ENCODE results near the gene CTNNA2. TPM values are rescaled to one million over a fixed set of nuclear protein-coding genes. Genes with fewer than 3 reads are reported as not detected.

The CTNNA2 gene
- total and polyA plus RNA-seq, 2 of the 8 experiments (the other 6 are each of a cell fraction or from before 2014, with no cell fraction given) = 3.9 to 9.0 TPM

DNA sequence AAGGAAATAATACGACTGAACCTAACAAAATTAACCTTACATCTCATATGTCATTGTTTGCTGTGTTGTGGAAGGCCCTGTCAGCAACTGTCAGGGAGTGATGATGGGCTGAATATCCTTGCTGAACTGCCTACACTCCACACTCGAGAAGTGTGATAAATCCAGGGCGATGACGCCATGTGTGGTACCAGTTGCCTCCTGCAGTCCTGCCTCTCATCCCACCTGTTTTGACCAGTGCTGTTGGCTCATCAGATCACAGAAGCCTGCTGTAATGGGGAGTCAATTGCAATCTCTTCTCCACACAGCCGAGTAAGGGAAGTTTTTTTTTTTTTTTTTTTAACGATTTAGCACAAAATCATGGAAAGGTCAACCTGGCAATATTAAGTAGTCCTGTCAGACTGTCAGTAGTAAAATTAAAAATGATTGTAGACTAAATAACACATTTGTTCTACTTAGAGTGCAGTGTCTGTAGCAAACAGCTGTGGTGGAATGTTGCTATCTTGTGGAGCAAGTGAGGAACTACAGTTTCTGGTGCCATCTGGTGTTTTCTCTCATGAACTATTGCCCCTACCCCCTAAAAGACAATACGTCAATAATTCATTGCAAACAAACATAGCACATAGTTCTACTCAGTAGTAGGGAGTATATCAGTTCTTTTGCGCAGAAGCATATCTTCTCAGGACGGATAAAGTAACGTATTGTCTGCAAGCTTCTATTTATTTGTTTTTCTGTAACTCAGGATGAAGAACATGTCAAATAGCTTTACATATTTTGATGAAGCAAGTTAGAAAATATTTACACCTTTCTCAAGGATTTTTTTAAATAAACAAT, 347.6 kb downstream of the CTNNA2 start (continued):
- TF ChIP-seq E2F6 (IDR thresholded peaks at IDR 0.05) (no peak), JUND (IDR thresholded peaks at IDR 0.05; ENCODE audit: low read length) (no peak), POU5F1 (IDR thresholded peaks at IDR 0.05; ENCODE audit: low read depth, low read length) (no peak), RAD21 (IDR thresholded peaks at IDR 0.05 in 1 of 2, conservative IDR thresholded peaks at IDR 0.05 in 1 of 2; ENCODE audit: low read depth in 2 of 2, low read length in 2 of 2) (peak; percentile 92 to 94), RNF2 (IDR thresholded peaks at IDR 0.05; ENCODE audit: borderline replicate concordance, low read depth, low read length, missing control alignments, poor library complexity, severe bottlenecking) (no peak)

All from H1 (cell line).